Progenitor cell of endocrine pancreas (in vitro differentiated cells): Measurements from ENCODE around the gene AKAP8. TPM values are rescaled to one million over a fixed set of nuclear protein-coding genes. Genes with fewer than 3 reads are reported as not detected.

Source experiments
- DNase-seq: peaks from one replicate; pipeline ENCODE4 v3.0.0; 2021; ENCODE audit warnings: low spot score; ENCODE audit not compliant: unreplicated experiment
- H3K27ac Mint-ChIP-seq: 2 replicates; pipeline ENCODE4 v1.8.0; 2021; ENCODE audit warnings: mild to moderate bottlenecking, moderate library complexity, mixed read lengths
- H3K27me3 Mint-ChIP-seq: 2 replicates; pipeline ENCODE4 v1.8.0; 2021; ENCODE audit warnings: mixed read lengths
- H3K36me3 Mint-ChIP-seq: 2 replicates; pipeline ENCODE4 v1.8.0; 2022; ENCODE audit warnings: mixed read lengths; ENCODE audit not compliant: insufficient read depth
- H3K4me1 Mint-ChIP-seq: 2 replicates; pipeline ENCODE4 v1.8.0; 2021; ENCODE audit warnings: low read depth, mixed read lengths
- H3K4me3 Mint-ChIP-seq: 2 replicates; pipeline ENCODE4 v1.8.0; 2021; ENCODE audit warnings: low read depth, mild to moderate bottlenecking, moderate library complexity, mixed read lengths
- H3K9me3 Mint-ChIP-seq: 2 replicates; pipeline ENCODE4 v1.8.0; 2021; ENCODE audit warnings: low read depth, mixed read lengths
- total RNA-seq: library from RNA; stranded (reverse); gene quantifications from 2 replicates; pipeline ENCODE4 v1.2.1, GENCODE V29; 2021
- TF ChIP-seq, protein P1 (sequence below): fragments of 200-600 bp; sonication (generic); IDR thresholded peaks from one replicate; pipeline ENCODE4 v1.5.0; 2021; ENCODE audit warnings: antibody characterized with exemption, mild to moderate bottlenecking; ENCODE audit not compliant: unreplicated experiment

The AKAP8 gene
- total RNA-seq, 1 donor from 2014 or later: 44.0 TPM

DNA sequence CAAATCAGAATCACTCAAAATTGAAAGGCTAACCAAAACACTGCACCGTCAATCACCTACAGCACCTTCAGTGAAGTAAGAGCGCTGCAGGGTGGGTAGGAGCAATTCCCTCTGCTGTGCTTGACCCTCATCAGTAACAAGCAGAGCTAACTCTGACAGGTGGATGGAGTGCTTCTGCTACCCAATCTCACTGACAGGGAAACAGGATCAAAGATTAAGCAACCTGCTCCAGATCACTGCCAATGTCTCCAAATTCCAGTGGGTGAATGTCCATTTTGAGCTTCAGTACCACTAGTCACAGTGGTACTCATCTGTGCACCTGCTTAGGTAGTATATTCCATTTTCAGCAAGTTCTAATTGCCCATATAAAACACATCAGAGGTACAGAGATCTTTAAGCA lies 72.4 kb downstream of the AKAP8 start:
- no peak for DNase-seq
- Mint-ChIP-seq H3K4me3 (no peak overlapping the region), H3K27me3 (no peaks in the 10 kb centered on the region), H3K9me3 (no peaks in the 10 kb centered on the region), H3K4me1 (peaks cover 36% of the 10 kb centered on the region), H3K27ac (peak overlapping the region; percentile 56), H3K36me3 (peaks cover 2% of the 10 kb centered on the region)
- TF ChIP-seq, protein P1, sequence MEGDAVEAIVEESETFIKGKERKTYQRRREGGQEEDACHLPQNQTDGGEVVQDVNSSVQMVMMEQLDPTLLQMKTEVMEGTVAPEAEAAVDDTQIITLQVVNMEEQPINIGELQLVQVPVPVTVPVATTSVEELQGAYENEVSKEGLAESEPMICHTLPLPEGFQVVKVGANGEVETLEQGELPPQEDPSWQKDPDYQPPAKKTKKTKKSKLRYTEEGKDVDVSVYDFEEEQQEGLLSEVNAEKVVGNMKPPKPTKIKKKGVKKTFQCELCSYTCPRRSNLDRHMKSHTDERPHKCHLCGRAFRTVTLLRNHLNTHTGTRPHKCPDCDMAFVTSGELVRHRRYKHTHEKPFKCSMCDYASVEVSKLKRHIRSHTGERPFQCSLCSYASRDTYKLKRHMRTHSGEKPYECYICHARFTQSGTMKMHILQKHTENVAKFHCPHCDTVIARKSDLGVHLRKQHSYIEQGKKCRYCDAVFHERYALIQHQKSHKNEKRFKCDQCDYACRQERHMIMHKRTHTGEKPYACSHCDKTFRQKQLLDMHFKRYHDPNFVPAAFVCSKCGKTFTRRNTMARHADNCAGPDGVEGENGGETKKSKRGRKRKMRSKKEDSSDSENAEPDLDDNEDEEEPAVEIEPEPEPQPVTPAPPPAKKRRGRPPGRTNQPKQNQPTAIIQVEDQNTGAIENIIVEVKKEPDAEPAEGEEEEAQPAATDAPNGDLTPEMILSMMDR: no peak

DNA sequence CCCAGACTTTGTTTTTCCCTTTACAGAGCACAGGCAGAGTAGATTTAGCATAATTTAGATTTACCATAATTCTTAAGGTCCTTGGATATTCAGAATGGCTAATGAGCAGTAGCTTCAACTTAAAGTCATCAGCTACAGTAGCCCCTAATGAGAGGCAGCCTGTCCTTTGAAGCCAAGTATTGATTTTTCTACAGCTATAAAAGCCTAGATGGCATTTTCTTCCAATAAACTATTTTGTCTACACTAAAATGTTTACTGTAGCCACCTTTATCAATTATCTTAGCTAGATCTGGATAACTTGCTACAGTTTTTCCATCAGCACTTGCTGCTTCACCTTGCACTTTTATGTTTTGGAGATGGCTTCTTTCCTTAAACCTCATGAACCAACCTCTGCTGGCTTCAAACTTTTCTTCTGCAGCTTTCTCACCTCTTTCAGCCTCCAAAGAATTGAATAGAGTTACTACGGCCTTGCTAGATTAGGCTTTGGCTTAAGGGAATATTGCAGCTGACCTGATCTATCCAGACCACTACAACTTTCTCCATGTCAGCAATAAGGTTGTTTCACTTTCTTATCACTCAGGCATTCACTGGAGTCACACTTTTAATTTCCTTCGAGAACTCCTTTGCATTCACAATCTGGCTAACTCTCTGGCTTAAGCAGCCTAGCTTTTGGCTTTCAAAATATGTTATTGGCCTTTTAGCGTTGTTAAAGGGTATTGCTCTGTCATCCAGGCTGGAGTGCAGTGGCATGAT lies 73.8 kb downstream of the AKAP8 start:
- H3K27me3 Mint-ChIP-seq: no peaks in the 10 kb centered on the region
- TF ChIP-seq, protein P1: no peak
- H3K4me3 Mint-ChIP-seq: no peak overlapping the region
- no peaks in the 10 kb centered on the region for H3K9me3 Mint-ChIP-seq
- peaks cover 2% of the 10 kb centered on the region for H3K36me3 Mint-ChIP-seq
- no peak for DNase-seq
- peak overlapping the region; percentile 73 for H3K27ac Mint-ChIP-seq
- H3K4me1 Mint-ChIP-seq: peaks cover 33% of the 10 kb centered on the region

DNA sequence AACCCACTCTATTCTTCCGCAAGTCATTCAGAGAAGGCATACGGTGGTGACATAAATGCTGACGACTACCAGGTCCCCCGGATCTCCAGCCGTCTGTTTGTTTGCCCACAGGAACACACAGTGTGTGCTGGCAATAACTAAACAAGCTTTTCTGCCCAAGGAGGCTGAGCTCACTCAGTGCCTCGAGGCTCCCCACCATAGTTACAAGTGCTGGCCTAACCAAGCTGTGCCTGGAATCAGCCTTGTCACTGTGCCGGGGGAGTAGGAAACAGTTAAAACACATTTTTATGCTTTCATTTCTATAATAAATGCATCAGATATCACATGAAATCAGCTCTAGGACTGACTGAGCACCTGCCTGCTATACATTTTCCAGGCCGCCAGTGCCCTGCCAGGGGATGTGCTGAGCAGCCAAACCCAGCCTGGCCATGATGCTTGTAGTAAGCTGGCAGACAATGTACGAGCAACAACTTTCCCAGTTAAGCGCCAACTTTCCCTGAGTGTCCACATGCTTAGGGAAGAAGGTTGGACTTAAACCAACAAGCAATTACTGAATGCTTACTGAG lies 75.4 kb downstream of the AKAP8 start:
- Mint-ChIP-seq H3K4me3 (no peak overlapping the region), H3K4me1 (peaks cover 26% of the 10 kb centered on the region), H3K27me3 (no peaks in the 10 kb centered on the region), H3K36me3 (peaks cover 2% of the 10 kb centered on the region), H3K9me3 (no peaks in the 10 kb centered on the region), H3K27ac (peak overlapping the region; percentile 76)
- DNase-seq: no peak
- TF ChIP-seq, protein P1: no peak

Other genes with a start within 250 kb of the AKAP8 start
- 201 and 203 TPM in 2 replicates for gene NOTCH3, start 178.8 kb downstream of the AKAP8 start, total RNA-seq
- 7.1 and 7.8 TPM in 2 replicates for gene EPHX3, start 147.3 kb downstream of the AKAP8 start, total RNA-seq
- gene BRD4, start 47.2 kb downstream of the AKAP8 start, total RNA-seq: 144 and 148 TPM in 2 replicates
- 208 and 228 TPM in 2 replicates for gene AKAP8L, start 39.2 kb upstream of the AKAP8 start, total RNA-seq
- 60.6 and 61.6 TPM in 2 replicates for gene WIZ, start 70.2 kb upstream of the AKAP8 start, total RNA-seq
- not detected in 2 replicates for gene RASAL3, start 84.8 kb upstream of the AKAP8 start, total RNA-seq
- gene PGLYRP2, start 99.7 kb upstream of the AKAP8 start, total RNA-seq: not detected in 2 replicates
- not detected in 2 replicates for gene CYP4F22, start 128.7 kb upstream of the AKAP8 start, total RNA-seq
- not detected in 2 replicates for gene CYP4F8, start 235.4 kb upstream of the AKAP8 start, total RNA-seq